Left lobe of liver (tissue), 2 donors: Measurements from ENCODE around the gene CLIC6. TPM values are rescaled to one million over a fixed set of nuclear protein-coding genes. Genes with fewer than 3 reads are reported as not detected.
"Not testable (repeated sequence)": the region's sequence is repeated elsewhere in the genome, so short reads cannot be mapped to it uniquely, and the experiment has no call there.

Experiments used
- ATAC-seq: fragments of 200-7000 bp; cut with Tn5 transposase; one replicate; pipeline ENCODE4 v1.9.1; 2020; ENCODE audit warnings: mild to moderate bottlenecking, moderate library complexity
- DNase-seq: peaks from one replicate; pipeline ENCODE4 v3.0.0-alpha.2; 2020; ENCODE audit warnings: low spot score
- total RNA-seq: library from RNA; stranded (reverse); gene quantifications from one replicate; pipeline ENCODE4 v1.2.1, GENCODE V29; 2021
- donor health status: DM: no; HTN: no; CAD: no; lungs with moderate emphysema.
- donor health status: DM: no; HTN: yes; CAD: no.

The CLIC6 gene
- total RNA-seq, 1 donor from 2014 or later: 0.45 TPM

DNA sequence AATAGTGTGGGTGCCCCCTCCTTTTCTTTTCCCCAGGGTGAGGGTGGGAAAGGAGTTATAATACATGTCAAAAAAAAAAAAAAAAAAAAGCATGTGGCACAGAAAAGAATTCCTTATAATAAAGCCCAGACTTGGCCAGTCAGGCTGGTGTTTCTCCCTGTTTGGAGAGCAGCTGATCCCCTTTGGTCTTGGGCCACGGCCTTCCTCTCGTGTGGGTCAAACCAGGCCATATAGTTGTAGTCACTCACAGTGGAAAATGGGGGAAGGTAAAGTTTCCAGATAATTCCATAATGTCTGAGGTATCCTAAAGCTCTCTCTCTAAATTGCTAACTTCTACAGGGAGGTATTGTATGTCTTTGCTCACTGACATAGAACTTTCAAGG lies 22.0 kb downstream of the CLIC6 start:
- ATAC-seq: no peak
- no peak for DNase-seq

DNA sequence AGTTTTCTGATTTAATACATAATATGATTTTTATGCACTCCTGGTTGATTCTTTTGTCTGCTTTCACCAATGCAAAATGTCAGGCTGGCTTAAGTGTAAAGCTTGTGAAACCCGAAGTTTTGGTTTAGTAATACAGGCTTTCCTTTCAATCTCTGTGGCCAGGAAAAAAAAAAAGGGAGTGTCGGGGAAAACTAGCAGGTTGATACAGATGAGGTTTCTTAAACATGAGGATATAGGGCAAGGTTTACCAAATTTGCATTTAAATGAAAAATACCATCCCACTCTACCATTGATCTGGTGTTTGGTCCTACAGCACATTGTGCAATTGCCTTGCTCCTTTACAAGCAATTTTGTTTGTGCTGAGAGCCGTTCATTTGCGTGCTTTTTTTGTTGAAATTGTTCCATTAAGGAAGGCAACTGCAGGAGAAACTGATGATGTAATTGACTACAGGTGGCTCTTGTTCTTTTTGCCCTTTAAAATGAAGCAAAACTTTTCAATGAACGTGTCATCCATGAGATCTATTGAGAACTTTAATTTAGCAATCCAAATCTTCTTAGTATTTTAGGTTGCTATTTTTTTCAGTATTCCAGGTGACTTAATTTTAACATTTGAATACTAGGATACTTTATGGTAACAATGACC lies 22.7 kb downstream of the CLIC6 start:
- DNase-seq (no peak), ATAC-seq (no peak)

DNA sequence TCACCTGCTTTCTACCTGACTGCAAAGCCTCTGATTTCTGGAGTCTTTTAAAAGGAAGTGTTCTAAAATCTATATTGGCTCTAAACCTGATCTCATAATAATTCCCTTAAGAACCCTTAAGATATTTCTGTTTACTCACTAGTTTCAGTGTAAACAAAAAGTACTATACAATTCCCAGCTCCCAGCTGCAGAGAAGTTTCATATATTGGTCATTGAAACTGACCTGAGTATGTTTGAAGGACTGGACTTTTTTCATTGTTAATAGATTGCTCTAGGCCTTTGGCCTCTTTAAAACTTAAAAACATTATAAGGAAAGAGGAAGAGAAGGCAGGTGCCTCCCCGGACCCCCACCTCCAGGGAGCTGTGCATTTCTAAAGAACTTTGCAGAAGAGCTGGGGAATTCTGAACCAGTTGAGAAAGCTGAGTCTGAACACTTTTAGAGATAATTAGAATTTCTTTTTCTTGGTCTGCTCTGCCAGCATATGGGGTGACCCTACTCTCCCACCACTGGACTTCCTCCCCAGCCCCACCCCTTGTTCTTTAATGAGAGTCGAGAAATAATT lies 23.7 kb downstream of the CLIC6 start:
- peak; percentile 1 for DNase-seq
- ATAC-seq: no peak

DNA sequence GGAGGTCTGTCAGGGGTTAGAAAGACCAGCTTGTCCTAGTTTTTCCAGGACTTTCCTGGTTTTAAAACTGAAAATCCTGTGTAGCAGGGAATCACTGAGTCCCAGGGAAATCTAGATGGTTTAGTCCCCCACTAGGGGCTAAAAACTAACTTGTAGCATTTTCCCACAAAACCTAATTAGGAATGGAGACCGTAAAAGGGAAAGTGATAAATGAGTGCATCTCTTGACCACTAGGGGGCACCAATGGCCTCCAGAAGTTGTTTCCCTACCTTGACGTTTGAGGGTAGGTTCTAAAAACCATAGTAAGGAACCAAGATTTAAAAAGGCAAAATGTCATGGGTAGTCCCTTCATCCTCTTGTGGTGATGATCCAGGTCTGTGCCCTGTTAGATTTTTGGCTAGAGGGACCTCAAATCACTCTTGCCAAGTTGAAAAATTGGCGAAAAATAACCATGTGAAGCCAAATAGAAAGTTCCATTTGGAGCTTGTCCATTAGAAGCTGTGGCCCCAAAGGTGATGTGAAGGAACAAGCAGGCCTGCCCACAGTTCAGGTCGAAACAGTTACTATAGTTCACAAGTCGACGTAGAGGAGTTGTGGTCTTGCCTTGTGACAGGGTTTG lies 24.5 kb downstream of the CLIC6 start:
- ATAC-seq (peak; percentile 89), DNase-seq (no peak)

GRCh38 chr21:34695434-34695833 lies 26.6 kb downstream of the CLIC6 start:
- no peak for DNase-seq
- peak; percentile 66 for ATAC-seq

GRCh38 chr21:34696121-34696520 lies 27.3 kb downstream of the CLIC6 start:
- DNase-seq: no peak

DNA sequence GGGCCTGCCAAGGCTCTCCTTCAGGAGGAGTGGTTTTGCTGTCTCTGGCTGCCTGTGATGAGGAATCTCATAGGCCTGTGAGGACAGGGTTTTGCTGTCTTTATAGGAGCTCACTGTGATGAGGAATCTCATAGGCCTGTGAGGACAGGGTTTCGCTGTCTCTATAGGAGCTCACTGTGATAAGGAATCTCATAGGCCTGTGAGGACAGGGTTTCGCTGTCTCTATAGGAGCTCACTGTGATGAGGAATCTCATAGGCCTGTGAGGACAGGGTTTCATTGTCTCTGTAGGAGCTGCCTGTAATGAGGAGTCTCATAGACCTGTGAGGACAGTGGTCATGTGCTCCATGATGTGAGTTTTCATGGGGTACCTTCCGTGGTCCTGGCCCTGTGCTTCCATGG lies 29.0 kb downstream of the CLIC6 start:
- no peak for ATAC-seq

More at GRCh38 chr21:34696121-34696520, 27.3 kb downstream of the CLIC6 start:
- ATAC-seq: no peak

DNA sequence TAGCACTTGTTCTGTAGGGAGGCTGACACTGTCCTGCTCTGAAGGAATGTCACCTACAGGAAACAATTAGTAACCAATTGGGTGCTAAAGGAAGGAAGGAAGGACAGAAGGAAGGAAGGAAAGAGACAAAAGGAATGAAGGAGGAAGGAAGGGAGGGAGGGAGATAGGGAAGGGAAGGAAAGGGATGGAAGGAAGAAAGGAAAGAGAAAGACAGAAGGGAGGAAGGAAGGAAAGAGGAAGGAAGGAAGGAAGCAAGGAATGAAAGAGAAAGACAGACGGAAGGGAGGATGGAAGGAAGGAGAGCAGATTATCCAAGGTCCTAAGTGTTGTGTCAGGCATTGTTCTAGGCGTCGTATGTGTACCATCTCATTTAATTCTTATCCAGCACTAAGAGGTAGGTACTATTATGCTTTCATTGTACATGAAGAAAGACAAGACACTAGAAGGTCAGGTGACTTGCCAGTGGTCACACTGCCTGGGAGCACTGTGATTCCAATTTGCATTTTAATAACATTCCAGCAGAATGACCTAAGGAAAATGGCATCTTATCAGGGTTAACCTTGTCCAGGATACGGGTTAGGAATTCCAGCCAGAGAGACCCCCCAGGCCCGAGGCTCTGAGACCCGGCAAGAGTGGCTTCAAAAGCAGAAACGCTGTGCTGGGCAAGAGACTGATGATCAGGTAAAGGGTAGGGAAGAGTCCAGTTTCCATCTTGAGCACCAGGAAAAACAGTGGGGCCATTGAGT lies 29.6 kb downstream of the CLIC6 start:
- ATAC-seq (no peak), DNase-seq (no peak)

More for the DNA sequence above, 29.0 kb downstream of the CLIC6 start:
- DNase-seq: no peak

- ATAC-seq: no peak
- no peak for DNase-seq
Measured at GRCh38 chr21:34700605-34701004, 31.8 kb downstream of the CLIC6 start.

DNA sequence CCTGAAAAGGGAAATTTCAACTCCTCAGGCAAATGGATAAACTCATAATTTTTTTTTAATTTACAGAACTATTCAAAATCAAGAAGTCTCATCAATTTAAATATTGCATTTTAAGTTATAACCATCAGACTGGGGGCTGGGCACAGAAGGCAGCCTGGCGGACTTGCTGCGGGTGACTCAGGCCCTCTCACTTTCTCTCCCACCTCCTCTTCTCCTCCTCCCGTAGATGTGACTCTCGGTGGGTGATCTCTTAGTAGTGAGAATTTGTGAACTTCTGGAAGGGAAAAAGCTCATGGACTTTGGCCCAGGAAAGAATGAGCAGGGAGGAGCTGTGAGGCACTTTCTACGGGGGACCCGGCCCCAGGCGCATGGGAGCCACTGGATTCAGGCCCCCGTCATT lies 32.9 kb downstream of the CLIC6 start:
- ATAC-seq (no peak), DNase-seq (no peak)

GRCh38 chr21:34702341-34703170 lies 33.8 kb downstream of the CLIC6 start:
- ATAC-seq (no peak), DNase-seq (no peak)

DNA sequence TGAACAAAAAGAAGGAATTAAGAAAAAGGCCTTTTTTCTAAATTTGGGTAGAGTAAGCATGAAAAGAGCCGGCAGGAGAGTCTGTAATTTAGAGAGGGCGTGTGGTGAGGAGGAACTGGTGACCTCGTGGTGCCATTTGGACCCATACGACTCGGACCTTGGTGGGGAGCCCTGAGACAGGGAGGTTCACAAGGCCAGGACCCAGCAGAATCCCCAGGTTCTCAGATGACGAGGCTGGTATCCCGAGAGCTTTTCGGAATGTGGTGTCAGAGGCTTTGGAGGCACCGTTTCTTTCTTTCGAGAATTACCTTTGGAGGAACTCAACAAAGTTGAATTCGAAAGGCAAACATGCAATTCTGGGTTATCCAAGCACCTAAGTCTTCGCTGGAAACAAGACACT lies 34.8 kb downstream of the CLIC6 start:
- DNase-seq (no peak), ATAC-seq (no peak)

- DNase-seq (no peak), ATAC-seq (no peak)
Measured at GRCh38 chr21:34704119-34704518, 35.3 kb downstream of the CLIC6 start.

DNA sequence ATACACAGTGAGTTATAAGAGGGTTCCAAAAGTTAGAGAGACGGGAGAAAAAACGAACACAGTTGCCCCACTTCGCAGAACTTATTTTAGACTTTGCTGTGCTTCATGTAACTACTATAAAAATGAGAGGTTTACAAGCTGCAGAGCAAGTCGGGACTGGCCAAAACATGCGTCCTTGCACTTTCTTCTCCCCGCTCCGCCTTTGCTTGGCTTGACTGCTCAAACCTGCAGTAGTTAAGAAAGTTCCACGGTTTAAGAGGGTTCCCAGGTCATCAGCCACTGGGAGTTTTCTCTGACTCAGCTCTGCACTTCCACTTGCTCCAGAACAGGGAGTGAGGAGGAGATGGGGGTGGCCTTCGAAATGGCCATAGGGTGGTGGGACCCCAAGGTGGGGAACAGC lies 36.2 kb downstream of the CLIC6 start:
- no peak for ATAC-seq
- DNase-seq: no peak

- DNase-seq: no peak
- no peak for ATAC-seq
Measured at GRCh38 chr21:34706337-34706736, 37.5 kb downstream of the CLIC6 start.

DNA sequence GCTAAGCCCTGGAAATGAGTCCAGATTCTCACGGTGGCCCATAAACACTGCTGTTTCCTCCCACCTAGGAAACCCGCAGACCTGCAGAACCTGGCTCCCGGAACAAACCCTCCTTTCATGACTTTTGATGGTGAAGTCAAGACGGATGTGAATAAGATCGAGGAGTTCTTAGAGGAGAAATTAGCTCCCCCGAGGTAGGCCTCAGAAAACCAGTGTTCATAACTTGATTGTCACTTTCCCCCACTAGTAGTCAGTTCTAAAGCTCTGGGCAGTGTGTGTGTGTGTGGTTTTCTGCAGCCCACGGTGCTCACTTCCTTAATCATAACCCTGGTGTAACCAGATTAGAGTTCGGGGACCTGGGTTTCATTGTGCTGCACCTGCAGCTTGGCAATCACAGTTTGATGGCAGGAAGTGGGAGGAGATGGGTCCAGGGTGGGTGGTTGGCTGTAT lies 39.1 kb downstream of the CLIC6 start:
- DNase-seq: no peak
- no peak for ATAC-seq

GRCh38 chr21:34713621-34714020 lies 44.8 kb downstream of the CLIC6 start:
- no peak for ATAC-seq
- DNase-seq: no peak

DNA sequence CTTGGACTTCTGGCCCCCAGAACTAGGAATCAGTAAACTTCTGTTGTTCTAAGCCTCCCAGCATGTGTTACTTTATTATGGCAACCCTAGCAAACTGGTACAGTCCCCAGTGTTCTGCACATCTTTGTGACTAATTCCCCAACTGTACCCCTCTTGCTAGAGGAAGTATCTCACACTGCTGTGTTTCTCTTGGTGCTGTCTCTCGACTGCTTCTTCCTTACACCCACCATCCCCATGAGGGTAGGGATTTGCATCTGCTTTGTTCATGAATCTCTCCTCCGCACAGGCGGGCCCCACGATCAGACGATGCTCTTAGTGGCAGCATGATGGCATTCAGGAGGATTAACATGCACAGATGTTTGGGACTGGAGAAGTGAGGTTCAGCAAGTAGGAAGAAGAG lies 46.7 kb downstream of the CLIC6 start:
- no peak for ATAC-seq
- no peak for DNase-seq

GRCh38 chr21:34715985-34716596 lies 47.3 kb downstream of the CLIC6 start:
- DNase-seq: no peak
- ATAC-seq: no peak

GRCh38 chr21:34718529-34718928 lies 49.7 kb downstream of the CLIC6 start:
- ATAC-seq, DNase-seq: not testable (repeated sequence)
